Suppressor macrophage (primary cell): Measurements from ENCODE around the gene OLIG1.

ENCODE experiments used
- DNase-seq, 4 experiments: peaks; one replicate each; pipeline ENCODE4 v3.0.0-alpha.2; 2020 to 2022

Gene OLIG1

DNA sequence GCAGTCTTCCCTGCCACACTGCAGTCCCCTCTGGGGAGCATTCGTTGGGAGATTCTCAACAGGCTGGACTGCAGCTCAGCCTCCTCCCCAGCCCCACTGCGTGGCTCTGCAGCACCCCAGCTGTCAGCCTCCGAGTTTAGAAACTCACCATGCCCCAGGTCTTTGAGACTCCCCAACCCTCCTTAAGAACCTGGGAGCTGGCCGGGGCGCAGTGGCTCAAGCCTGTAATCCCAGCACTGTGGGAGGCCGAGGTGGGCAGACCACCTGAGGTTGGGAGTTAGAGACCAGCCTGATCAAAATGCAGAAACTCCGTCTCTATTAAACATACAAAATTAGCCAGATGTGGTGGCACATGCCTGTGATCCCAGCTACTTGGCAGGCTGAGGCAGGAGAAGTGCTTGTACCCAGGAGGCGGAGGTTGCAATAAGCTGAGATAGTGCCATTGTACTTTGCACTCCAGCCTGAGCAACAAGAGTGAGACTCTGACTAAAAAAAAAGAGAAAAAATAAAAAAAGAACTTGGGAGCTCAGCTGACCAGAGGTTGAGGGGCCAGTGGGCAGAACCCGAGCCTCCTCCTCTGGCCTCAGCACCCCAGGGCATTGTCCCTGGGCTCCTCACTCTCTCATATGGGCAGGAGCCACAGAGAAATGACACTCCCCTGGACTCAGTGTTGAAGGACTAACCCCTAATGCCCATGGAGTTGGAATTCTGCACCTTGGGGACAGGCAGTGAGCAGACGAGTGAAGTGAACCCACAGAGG lies 38.6 kb upstream of the OLIG1 start:
- DNase-seq = no peak

DNA sequence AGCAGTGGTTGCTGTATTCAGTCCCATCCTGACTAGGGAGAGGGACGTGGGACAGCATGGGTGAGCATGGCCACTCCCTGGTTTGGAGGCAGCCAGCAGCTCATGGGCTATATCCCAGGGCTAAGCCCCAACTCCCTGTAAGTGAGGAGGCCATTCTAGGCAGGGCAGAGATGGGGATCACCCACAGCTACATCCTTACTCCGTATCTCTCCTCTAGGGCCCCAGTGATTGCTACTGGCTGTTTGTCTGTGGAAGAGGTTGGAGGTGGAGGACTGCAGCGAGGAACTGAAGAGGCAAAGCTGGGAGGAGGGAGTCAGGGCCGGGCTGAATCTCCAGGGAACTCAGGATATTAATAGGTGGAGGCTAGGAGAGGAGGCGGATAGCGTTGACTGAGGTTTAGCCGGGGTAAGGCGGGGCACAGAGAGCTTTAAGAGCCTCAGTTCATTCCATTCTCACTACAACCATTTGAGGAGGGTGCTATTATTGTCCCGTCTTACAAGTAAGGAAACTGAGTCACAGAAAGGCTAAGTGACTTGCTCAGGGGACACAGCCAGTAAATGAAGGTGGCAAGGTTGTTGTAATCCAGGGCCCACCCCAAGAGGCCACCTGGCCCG lies 37.4 kb upstream of the OLIG1 start:
- no peak for DNase-seq

DNA sequence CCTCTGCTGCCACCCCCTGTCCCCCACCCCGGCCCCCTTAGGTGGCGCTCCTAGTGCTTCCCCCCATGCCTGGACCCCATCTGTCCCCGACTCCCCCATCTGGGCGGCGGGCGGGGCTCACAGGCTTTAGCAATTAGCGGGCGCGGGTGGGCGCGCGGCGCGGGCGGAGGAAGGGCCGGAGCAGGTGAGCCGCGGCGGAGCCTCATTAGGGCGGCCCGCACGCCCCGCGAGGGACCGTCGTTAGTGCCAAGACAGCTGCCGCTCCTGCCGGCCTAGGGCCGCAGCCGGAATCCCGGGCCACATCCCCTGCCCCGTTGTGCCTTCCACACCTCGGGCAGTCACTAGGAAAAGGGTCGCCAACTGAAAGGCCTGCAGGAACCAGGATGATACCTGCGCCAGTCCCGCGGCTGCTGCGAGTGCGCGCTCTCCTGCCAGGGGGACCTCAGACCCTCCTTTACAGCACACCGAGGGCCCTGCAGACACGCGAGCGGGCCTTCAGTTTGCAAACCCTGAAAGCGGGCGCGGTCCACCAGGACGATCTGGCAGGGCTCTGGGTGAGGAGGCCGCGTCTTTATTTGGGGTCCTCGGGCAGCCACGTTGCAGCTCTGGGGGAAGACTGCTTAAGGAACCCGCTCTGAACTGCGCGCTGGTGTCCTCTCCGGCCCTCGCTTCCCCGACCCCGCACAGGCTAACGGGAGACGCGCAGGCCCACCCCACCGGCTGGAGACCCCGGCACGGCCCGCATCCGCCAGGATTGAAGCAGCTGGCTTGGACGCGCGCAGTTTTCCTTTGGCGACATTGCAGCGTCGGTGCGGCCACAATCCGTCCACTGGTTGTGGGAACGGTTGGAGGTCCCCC lies 36.6 kb upstream of the OLIG1 start:
- no peak for DNase-seq

DNA sequence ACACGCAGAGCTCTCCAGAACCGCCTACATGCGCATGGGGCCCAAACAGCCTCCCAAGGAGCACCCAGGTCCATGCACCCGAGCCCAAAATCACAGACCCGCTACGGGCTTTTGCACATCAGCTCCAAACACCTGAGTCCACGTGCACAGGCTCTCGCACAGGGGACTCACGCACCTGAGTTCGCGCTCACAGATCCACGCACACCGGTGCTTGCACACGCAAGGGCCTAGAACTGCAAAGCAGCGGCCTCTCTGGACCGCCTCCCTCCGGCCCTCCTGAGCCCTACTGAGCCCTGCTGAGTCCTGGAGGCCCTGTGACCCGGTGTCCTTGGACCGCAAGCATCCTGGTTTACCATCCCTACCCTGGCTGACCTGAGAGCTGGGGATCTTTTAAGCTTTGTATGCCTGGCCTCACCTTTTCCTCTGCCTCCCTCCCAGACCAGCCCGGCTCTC lies 36.0 kb upstream of the OLIG1 start:
- DNase-seq = no peak

DNA sequence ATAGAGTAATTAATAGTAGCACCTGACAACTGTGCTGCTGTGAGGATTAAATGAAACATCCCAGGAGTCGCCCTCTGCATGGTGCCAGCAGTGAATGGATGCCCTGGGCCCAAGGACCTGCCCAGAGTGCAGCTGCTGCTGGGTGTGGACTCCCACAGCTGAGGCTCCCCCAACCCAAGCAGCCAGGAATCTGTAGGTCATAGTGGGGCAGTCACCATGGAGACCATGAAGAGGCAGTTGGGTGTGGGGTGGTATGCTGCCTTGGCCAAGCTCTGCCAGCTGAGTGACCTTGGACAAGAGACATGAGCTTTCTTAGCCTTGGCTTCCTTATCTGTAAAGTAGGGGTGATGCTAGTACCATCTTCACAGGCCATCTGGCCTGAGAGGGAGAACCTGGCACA lies 34.8 kb upstream of the OLIG1 start:
- DNase-seq = no peak

DNA sequence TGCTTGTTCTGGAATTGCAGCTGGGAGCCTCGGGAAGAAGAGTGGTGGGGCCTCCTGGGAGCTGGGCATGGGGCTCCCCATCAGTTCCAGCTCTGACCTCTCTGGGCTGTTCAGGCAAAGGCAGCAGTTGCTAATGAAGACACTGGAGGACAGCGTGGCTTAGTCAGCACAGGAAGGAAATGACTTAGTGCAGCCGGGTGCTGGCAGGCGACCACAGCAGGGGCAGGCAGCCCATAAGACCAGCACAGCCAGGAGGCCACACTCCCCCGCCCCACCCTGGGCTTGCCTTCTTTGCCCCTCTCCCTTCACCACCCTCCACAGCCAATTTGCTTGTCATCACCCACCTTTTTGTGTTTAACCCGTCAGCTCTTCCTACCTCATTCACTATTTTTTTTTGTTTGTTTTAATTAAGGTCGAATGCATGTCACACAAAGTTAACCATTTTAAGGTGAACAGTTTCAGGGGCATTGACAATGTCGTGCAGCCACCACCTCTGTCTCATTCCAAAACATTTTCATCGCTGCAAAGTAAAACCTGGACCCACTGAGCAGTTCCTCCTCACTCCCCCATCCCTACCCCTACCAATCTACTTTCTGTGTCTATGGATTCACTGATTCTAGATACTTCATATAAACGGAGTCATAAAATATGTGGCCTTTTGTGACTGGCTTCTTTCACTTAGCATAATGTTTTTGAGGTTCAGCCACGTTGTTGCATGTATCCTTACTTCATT lies 33.3 kb upstream of the OLIG1 start:
- peak; percentile 65 to 86 (median 82) for DNase-seq

DNA sequence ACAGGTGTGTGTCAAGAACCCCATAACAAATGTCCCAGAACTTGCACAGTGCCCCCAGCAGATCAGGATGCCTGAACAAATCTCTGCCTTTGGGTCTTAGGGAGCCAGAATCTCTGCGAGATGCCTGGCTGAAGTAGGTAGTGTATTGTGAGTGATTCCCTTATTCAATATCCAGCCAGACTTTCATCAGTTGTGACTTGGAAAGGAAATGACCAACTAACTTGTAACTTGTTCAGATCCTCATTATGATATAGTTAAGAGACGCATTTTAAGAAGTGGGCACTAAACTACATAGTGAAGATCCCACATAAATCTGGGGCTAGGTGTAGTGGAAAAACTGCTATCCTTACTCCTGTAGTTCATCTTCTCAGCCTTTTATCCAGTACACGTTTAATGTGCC lies 32.4 kb upstream of the OLIG1 start:
- DNase-seq = peak in 1 of 4 experiments; percentile 33

DNA sequence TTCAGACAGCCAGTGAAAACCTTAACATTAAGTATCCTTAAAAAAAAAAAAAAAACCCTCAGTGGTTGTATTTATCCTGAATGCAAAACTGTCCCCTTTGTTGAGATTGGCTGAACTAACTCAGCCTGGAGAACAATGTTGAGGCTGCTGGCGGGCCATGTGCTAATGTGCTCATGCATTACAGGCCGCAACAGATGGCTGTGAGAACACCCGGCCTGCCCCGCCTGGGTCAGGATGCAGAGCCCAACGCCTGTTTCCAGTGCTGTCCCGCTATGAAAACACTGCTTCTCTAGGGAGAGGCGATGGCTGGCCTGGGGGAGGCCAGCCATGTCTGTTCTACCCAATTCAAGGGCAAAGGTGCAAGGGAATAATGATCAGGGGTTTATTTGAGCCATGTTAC lies 30.4 kb upstream of the OLIG1 start:
- DNase-seq = no peak

DNA sequence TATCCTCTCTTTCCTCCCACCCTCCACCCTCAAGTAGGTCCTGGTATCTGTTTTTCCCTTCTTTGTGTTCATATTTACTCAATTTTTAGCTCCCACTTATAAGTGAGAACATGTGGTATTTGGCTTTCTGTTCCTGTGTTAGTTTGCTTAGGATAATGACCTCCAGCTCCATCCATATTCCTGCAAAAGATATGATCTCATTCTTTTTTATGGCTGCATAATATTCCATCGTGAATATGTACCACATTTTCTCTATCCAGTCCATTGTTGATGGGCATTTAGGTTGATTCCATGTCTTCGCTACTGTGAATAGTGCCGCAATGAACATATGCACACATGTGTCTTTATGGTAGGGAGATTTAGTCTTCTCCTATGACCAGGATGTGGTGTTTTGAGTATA lies 29.7 kb upstream of the OLIG1 start:
- DNase-seq = no peak

DNA sequence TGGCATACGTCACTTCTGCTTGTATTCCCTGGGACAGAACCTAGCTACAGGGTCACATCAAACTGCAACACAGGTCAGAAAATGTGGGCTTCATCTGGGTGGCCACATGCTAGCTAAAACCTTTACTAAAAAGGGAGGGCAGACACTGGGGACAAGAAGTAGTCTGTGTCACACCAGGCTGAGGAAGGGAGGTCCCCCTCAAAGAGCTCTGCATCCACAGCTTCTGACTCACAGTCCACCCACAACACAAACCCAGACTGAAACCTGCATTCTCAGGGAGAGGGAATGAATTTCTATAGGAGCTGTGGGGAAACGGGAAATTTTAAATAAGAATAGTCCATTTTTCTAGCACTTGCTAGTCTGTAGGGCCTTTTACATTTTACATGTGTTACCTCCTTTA lies 28.0 kb upstream of the OLIG1 start:
- DNase-seq = peak in 3 of 4 experiments; percentile 57 to 60 (median 58)

DNA sequence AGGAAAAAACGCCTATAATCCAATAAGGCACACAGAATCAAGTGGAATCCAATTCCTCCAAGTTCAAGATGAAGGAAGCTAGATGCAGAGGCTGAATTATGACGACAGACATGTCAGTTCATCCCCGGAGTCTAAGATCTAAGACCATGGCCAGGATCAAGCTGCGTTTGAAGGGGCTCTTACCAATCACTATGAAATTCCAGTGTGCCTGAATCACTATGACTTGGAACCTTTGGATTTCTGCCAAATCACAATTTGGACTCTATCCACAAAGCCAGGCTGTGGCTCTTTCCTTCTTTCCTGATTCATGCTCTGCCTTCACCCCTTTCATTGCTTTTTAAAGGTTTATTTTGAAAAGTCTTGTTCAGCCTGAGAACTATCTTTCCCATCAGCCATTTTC lies 27.1 kb upstream of the OLIG1 start:
- no peak for DNase-seq

DNA sequence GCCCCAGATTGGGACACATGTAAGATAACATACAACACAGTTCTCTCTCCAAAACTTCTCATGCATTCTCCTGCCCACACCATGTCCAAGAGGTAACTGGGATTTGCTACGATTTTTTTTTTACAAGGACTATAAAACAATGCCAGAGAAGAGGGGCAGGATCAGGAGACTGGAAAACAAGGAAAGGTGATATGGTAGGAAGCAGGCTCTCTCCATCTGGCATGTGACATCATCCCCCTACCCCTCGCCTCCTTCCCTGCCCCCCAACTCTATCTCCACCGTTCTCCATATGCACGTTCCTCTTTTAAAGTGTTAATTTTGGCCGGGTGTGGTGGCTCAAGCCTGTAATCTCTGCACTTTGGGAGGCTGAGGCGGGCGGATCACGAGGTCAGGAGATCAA lies 23.5 kb upstream of the OLIG1 start:
- DNase-seq = no peak

DNA sequence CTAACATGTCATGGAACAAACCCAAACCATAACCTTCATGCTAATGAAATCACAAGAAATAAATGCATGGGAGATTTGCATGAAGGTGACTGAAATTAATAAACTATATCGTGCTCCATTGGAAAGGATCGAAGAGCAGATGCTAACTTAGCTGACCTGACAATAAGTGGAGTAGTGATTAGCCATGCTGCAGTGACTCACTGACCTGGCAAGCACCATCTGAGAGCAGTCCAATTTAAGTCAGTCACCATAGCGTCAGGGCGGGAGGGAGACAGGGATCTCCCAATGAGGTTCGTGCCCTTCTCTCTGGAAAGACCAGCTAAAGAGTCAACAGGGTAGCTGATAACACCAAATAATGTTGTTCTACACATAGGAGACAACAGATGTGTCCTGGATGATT lies 22.7 kb upstream of the OLIG1 start:
- DNase-seq = no peak

DNA sequence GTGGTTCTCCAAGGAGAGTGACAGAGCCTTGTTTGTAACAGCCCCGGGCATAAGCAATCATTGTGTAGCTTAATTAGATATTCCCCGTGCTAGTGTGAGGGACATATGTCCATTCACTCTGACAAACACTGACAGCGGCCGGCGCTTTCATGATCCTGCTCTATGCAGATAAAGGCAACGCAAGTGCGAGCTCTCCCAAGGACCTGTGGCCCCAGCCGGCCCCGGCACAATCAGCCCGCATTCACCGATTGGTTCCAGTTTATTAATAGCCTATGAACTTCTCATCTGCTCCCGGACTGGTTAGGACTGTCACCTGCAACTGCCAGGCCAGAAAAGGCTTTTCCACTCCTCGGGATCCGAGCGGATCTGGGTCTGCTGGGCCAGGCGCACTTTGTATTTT lies 18.0 kb upstream of the OLIG1 start:
- DNase-seq = no peak

DNA sequence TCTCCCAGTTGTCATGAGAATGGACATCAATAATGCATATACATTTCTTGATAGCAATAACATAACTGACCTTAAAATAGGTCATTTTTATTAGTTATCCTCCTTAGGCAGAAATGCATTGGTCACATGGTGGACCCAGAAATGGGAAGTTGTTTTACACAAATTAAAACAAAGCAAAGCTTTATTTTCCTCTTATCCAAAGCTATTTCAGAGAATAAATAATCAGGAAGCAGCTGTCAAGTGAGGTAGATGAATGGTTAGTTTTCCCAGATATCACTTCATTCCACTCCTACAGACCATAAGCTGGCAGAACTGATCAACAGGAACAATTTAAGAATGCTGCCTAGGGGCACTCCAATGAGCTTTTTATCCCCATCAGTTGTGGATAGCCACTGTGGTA lies 16.0 kb upstream of the OLIG1 start:
- DNase-seq = peak in 3 of 4 experiments; percentile 20 to 53 (median 45)

DNA sequence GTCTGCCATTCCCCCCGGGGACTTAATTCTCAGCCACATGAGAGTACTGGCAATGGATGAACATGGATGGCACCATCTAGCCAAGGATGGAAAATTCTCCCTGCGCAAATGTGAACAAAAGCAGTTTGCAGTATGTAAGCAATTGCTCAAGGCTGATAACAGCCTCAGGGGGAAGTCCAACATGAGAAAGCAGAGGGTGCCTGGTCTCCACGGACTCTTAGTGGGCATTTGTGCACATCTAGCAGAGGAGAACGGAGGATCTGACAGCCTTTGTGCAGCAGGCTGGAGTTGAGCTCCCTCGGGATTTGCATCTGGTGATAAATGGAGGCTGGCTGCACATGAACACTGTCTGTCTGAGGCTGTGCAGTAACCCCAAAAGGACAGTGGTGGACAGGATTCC lies 13.9 kb upstream of the OLIG1 start:
- peak; percentile 26 to 63 (median 54) for DNase-seq

DNA sequence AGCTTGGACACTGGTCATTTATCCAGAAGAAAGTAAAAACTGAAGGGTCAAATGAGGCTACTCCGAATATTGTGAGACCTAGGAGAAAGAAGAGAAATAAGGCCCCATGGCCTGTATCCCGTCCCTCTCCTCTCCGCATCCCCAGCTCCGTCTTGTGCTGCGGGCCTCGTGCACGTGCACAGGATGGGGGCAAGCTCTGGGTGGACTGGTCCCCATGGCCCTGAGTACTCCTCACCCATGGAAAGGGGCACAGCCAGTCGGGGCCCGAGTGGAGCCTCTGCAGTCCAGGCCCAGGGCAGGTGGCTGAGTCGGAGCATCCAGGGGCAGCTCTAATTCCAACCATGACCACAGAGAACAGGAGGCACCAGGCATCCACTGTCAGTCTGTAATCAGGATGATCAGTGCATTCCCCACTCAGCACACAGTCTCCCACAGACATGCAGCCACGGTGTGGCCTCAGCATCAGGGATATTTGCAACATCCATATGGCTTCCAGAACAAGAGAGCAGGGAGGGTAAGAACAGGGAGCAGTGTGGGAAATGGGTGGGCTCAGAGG lies 12.5 kb upstream of the OLIG1 start:
- no peak for DNase-seq

DNA sequence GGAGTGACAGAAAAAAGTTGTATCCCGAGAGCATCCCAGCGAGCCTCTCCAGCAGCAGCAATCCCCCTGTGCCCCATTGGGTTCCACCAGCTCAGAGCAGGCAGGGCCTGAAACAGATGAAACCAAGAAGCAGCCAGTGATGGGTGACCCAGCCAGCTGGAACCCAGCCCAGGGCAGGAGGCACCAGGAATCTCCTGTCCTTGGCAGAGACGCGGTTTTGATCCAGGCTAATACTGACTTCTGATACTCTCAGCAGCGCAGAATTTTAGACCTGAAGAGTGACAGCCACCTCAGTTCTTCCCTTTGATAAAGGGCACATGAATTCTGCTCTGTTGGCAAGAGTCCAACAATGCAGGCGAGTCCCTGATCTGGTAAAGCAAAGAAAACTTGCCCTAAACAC lies 11.4 kb upstream of the OLIG1 start:
- no peak for DNase-seq

DNA sequence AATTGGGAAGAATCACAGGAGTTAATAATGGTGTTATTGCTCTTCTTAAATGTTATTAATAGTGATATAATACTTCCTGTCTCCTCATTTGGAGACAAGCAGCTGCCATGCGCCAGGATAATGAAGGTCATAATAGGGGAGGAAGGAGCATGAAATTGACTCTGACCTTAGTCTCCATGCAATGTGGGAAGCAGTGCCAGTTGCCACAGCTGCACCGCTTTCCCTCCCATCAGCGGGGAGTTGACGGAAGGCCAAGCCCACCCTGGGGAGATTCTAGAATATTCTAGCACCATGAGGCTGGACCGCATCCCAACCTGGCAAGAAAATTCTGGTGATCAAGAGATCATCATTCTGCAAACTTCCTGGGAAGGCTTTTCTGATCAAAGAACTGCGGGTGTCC lies 11.0 kb upstream of the OLIG1 start:
- DNase-seq = peak; percentile 10 to 56 (median 44)

DNA sequence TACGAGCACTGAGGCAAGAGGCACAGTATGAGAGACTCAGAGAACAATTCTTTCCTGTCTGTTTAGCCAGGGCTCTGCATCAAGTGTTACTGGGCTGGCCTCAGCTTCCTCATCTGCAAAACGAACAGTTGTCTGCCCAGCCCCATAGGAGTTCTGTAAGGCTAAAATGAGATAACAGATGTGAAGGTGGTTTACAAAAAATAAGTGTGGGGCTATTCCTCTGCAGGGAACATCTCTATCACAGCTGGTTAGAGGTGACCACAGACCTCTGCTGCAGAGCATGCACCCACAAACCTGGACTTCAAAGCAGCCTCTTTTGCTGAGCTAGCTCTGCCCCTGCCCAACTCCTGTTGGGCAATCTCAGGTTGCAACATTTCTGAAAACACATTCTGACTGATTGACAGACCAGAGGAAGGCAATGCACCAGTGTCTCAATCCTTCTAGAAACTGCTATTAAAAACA lies 10.5 kb upstream of the OLIG1 start:
- DNase-seq = peak; percentile 67 to 91 (median 83)

DNA sequence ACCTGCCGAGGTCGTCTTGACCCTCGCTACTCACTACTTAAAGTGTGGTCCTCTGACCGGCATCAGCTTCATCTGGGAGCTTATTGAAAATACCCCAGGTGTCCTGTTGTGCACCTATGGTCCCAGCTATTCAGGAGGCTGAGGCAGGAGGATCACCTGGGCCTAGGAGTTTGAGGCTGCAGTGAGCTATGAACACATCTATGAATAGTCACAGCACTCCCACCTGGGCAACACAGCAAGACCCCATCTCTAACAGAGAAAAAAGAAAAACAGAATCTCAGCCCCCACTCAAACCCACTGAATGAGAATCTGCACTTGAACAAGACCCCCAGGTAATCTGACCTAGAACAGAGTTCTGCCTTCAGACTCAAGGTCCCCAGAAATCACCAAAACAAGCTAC lies 8.7 kb upstream of the OLIG1 start:
- no peak for DNase-seq

DNA sequence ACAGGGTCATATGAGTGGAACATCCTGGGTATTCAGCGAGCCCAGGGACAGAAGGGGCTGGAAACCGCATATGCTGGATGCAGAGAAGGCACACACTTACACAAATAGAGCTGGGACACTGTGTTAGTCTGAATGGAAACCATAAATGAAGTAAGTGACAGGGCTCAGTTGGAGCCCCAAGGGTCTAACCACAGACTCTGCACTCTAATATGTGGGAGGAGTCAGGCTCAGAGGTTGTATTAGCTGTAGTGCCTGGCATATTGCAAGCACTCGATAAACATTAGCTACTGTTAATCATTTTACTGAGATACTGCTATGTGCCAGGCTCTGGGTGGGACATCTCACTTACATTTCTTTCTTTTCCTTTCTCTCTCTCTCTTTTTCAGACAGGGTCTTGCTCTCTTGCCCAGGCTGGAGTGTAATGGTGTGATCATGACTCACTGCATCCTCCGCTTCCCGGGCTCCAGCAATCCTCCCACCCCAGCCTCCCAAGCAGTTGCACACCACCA lies 6.5 kb upstream of the OLIG1 start:
- DNase-seq = no peak
